CD8-positive, alpha-beta memory T cell (primary cell): Measurements from ENCODE around the gene TUBGCP2. TPM values are rescaled to one million over a fixed set of nuclear protein-coding genes. Genes with fewer than 3 reads are reported as not detected.
"Not testable (repeated sequence)": the region's sequence is repeated elsewhere in the genome, so short reads cannot be mapped to it uniquely, and the experiment has no call there.

Experiments used
- CTCF ChIA-PET: fragments of 350-600 bp; sonication (Branson Sonifier 250); formaldehyde crosslinking; loops from one replicate; lab custom pipeline; 2021; ENCODE audit warnings: antibody characterized with exemption; lab: Charles Lee
- POLR2A ChIA-PET: fragments of 350-600 bp; sonication (Branson Sonifier 250); formaldehyde crosslinking; loops from one replicate; lab custom pipeline; 2021; ENCODE audit warnings: antibody characterized with exemption; lab: Charles Lee
- DNase-seq, 5 donors: peaks; one replicate each; pipeline versions ENCODE4 v3.0.0 to v3.0.0-alpha.2; 2020 to 2022; ENCODE audit warnings: mixed read lengths in 1 of 5
- H3K27ac ChIP-seq: one replicate; pipeline ENCODE4 v1.7.0; 2013; ENCODE audit warnings: low read depth, mild to moderate bottlenecking, low read length, moderate library complexity
- H3K27me3 ChIP-seq: 2 replicates; pipeline ENCODE4 v1.7.0; 2013; ENCODE audit warnings: low read length, mild to moderate bottlenecking; ENCODE audit not compliant: insufficient read depth, poor library complexity, severe bottlenecking
- H3K36me3 ChIP-seq: 2 replicates; pipeline ENCODE4 v1.7.0; 2013; ENCODE audit warnings: mild to moderate bottlenecking, low read length, moderate library complexity; ENCODE audit not compliant: insufficient read depth
- H3K4me1 ChIP-seq: 2 replicates; pipeline ENCODE4 v1.7.0; 2013; ENCODE audit warnings: mild to moderate bottlenecking, low read length, moderate library complexity; ENCODE audit not compliant: insufficient read depth
- H3K4me3 ChIP-seq: 2 replicates; pipeline ENCODE4 v1.7.0; 2013; ENCODE audit warnings: mild to moderate bottlenecking, low read length
- H3K9me3 ChIP-seq: 2 replicates; pipeline ENCODE4 v1.7.0; 2013; ENCODE audit warnings: mild to moderate bottlenecking, low read length
- H3K27ac Mint-ChIP-seq, 8 donors: one replicate each; pipeline ENCODE4 v1.8.0; 2020 to 2021; ENCODE audit warnings: mixed read lengths in 8 of 8, mild to moderate bottlenecking in 6 of 8, inconsistent platforms in 3 of 8, moderate library complexity in 3 of 8
- H3K27me3 Mint-ChIP-seq, 2 donors: one replicate each; pipeline ENCODE4 v1.8.0; 2020 to 2021; ENCODE audit warnings: mixed read lengths in 2 of 2, mild to moderate bottlenecking in 1 of 2, moderate library complexity in 1 of 2
- H3K36me3 Mint-ChIP-seq, 3 donors: one replicate each; pipeline ENCODE4 v1.8.0; 2020 to 2021; ENCODE audit warnings: mixed read lengths in 3 of 3, inconsistent platforms in 1 of 3, mild to moderate bottlenecking in 1 of 3
- H3K4me1 Mint-ChIP-seq, 3 donors: one replicate each; pipeline ENCODE4 v1.8.0; 2020 to 2021; ENCODE audit warnings: mixed read lengths in 3 of 3, inconsistent platforms in 1 of 3, mild to moderate bottlenecking in 1 of 3
- H3K4me3 Mint-ChIP-seq, 7 donors: one replicate each; pipeline ENCODE4 v1.8.0; 2020 to 2021; ENCODE audit warnings: mixed read lengths in 7 of 7, mild to moderate bottlenecking in 6 of 7, moderate library complexity in 4 of 7, inconsistent platforms in 2 of 7
- H3K9me3 Mint-ChIP-seq, 5 donors: one replicate each; pipeline ENCODE4 v1.8.0; 2020 to 2022; ENCODE audit warnings: mixed read lengths in 5 of 5, mild to moderate bottlenecking in 3 of 5, moderate library complexity in 2 of 5, inconsistent platforms in 1 of 5
- polyA plus RNA-seq: library from polyadenylated mRNA; unstranded; fragments of 300-500 nt; fragmentation: Illumina TruSeq; gene quantifications from one replicate; pipeline ENCODE4 v1.2.3, GENCODE V29; 2021
- total RNA-seq, 2 experiments: library from RNA; stranded (reverse); gene quantifications; one replicate each; pipeline ENCODE4 v1.2.3, GENCODE V29; 2021

Gene TUBGCP2
- total and polyA plus RNA-seq, 3 experiments from 2014 or later, result 39.9 to 68.1 (median 67.9) TPM

DNA sequence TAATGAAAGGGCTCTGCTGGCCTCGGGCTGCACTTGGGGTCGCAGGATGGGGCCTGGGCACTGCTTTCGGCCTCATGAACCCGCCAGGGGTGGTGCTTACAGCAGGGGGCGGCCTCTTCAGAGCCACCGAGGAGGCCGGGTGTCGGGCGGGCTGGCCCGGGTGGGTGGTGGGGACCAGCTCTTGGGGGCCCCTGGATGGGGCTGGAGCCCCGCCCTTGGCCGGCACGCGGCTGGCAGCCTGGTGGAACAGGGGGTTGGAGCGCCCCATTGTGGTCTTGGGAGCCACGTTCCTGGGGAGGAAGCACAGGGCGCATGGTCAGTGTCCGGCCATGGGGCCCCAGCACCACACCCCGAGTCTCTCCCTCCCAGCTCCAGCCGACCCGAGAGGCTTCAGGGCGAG is 40.8 kb downstream of the TUBGCP2 start:
- ChIA-PET POLR2A (no interaction called here), CTCF (interaction anchor here (1.7 kb wide), 1 partner anchor 8 kb away, joined by 5 read pairs; no protein-coding TSS in a partner anchor)
- Histone ChIP-seq H3K9me3 (no peaks in the 10 kb centered on the region), H3K27ac (no peak overlapping the region), H3K4me1 (peaks cover 25% of the 10 kb centered on the region), H3K4me3 (no peak overlapping the region), H3K36me3 (peaks cover 11% of the 10 kb centered on the region), H3K27me3 (no peaks in the 10 kb centered on the region)
- no peak for DNase-seq
- Mint-ChIP-seq H3K4me1 (peaks cover 22 to 32% (median 31%) of the 10 kb centered on the region in 3 donors), H3K4me3 (no peak overlapping the region), H3K9me3 (no peaks in the 10 kb centered on the region), H3K27ac (no peak overlapping the region), H3K36me3 (peaks cover 0 to 43% (median 0%) of the 10 kb centered on the region in 3 donors), H3K27me3 (peaks cover 0 to under 1% of the 10 kb centered on the region in 2 donors)

DNA sequence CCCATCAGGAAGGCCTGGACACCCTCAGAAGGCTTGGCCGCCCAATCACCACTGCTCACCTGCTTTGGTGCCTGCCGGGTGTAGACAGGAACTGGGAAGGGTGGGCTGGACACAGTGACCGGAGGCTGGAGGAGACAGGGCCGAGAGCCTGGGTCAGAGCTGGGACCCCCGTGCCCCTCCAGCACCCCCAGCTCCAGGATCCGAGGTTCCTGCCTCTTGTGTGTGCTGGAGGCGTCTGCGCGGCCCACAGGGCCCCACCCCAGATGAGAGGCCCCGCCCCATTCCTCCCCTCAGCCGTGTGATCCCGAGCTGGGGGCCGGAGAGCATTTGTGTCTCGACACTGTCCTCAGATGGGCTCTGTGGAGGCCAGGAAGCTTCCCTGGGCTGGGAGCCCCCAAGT is 41.4 kb downstream of the TUBGCP2 start:
- H3K4me1 Mint-ChIP-seq, result peaks cover 23 to 37% (median 36%) of the 10 kb centered on the region in 3 donors
- H3K36me3 ChIP-seq, result peaks cover 11% of the 10 kb centered on the region
- no peak overlapping the region for H3K4me3 Mint-ChIP-seq
- no peak overlapping the region for H3K4me3 ChIP-seq
- no peak for DNase-seq
- peaks cover 0 to 42% (median 0%) of the 10 kb centered on the region in 3 donors for H3K36me3 Mint-ChIP-seq
- H3K27ac ChIP-seq, result no peak overlapping the region
- no peaks in the 10 kb centered on the region for H3K9me3 Mint-ChIP-seq
- H3K4me1 ChIP-seq, result peaks cover 30% of the 10 kb centered on the region
- no peaks in the 10 kb centered on the region for H3K9me3 ChIP-seq
- POLR2A ChIA-PET, result no interaction called here
- H3K27me3 ChIP-seq, result no peaks in the 10 kb centered on the region
- no peak overlapping the region for H3K27ac Mint-ChIP-seq
- H3K27me3 Mint-ChIP-seq, result peaks cover 0 to 2% of the 10 kb centered on the region in 2 donors
- CTCF ChIA-PET, result interaction anchor here (1.7 kb wide), 1 partner anchor 8 kb away, joined by 5 read pairs; no protein-coding TSS in a partner anchor

DNA sequence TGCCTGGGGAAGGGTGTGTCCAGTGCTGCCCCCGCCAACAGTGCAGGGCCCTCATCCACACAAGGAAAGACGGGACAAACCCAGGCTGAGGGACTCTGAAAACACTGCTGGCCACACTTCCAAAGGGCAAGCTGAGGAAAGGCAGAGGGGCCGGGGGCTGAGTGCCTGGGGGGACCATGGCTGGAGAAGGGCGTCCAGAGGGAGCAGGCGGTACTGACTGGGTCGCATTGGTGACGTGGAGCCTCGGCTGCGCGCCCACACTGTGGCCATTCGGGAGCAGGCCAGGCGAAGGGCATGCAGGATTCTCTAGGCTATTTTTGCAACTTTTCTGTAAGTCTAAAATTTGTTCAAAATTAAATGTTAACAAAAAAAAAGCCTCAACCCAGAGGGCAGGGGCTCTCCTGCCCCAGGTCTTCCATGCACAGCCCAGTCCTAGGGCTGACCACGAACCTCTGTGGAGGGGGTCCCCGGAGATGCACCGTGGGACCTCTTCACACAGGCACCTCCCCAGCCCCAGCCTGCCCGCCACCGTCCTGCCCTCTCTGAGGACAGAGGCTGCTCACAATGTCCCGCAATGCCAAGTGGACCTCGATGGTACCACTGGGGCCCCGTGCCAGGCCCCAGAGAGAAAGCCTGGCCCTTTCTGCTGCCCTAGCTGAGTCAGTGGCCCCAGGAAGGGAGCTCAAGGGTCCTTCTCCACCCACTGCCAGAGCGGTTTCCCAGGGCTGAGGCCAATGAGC is 42.4 kb downstream of the TUBGCP2 start:
- H3K4me3 Mint-ChIP-seq, result peak overlapping the region in 2 of 7 donors; percentile 37 to 42
- peak overlapping the region in 4 of 8 donors; percentile 33 to 90 (median 68) for H3K27ac Mint-ChIP-seq
- no peaks in the 10 kb centered on the region for H3K9me3 ChIP-seq
- peaks cover 0 to 33% (median 0%) of the 10 kb centered on the region in 3 donors for H3K36me3 Mint-ChIP-seq
- DNase-seq, result no peak
- H3K27me3 Mint-ChIP-seq, result peaks cover 0 to 2% of the 10 kb centered on the region in 2 donors
- no peaks in the 10 kb centered on the region for H3K9me3 Mint-ChIP-seq
- H3K36me3 ChIP-seq, result peaks cover 11% of the 10 kb centered on the region
- H3K27me3 ChIP-seq, result no peaks in the 10 kb centered on the region
- peaks cover 26 to 43% (median 40%) of the 10 kb centered on the region in 3 donors for H3K4me1 Mint-ChIP-seq
- POLR2A ChIA-PET, result no interaction called here
- H3K4me3 ChIP-seq, result no peak overlapping the region
- H3K4me1 ChIP-seq, result peaks cover 35% of the 10 kb centered on the region
- CTCF ChIA-PET, result interaction anchor here (0.9 to 1.7 kb wide), 2 partner anchors 9 to 12 kb away, joined by 4 to 5 read pairs; no protein-coding TSS in a partner anchor
- no peak overlapping the region for H3K27ac ChIP-seq

DNA sequence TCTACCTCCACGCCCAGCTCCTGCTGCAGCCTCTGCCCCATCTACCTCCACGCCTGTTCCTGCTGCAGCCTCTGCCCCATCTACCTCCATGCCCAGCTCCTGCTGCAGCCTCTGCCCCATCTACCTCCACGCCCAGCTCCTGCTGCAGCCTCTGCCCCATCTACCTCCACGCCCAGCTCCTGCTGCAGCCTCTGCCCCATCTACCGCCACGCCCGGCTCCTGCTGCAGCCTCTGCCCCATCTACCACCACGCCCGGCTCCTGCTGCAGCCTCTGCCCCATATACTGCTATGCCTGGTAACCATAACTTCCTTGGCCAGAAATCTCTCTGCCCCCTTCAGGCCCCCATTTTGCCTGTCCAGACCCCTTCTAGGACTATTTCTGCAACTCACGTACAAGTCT is 43.6 kb downstream of the TUBGCP2 start:
- H3K27ac ChIP-seq, H3K27me3 Mint-ChIP-seq, H3K36me3 ChIP-seq, H3K27me3 ChIP-seq, H3K4me3 ChIP-seq, H3K9me3 ChIP-seq, DNase-seq, POLR2A ChIA-PET, H3K9me3 Mint-ChIP-seq: not testable (repeated sequence)
- Mint-ChIP-seq H3K36me3 (peaks cover 0 to 24% (median 0%) of the 10 kb centered on the region in 3 donors), H3K4me3 (peak overlapping the region in 4 of 7 donors; percentile 26 to 75 (median 38)), H3K4me1 (peaks cover 36 to 55% (median 51%) of the 10 kb centered on the region in 3 donors), H3K27ac (peak overlapping the region in 5 of 8 donors; percentile 45 to 88 (median 71))
- peaks cover 46% of the 10 kb centered on the region for H3K4me1 ChIP-seq
- CTCF ChIA-PET, result interaction anchor here (0.7 kb wide), 1 partner anchor 805 kb away, joined by 3 read pairs; no protein-coding TSS in a partner anchor

DNA sequence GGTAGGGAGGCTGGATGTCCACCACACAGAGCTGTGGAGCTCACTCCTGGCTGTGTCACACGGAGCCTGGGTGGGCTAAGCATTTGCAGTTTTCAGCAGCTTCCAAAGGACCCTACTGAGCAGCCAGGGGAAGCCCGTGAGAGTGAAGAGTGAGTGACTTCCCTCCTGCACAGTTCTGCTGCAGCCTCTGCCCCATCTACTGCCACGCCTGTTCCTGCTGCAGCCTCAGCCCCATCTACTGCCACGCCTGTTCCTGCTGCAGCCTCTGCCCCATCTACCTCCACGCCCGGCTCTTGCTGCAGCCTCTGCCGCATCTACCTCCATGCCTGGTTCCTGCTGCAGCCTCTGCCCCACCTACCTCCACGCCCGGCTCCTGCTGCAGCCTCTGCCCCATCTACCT is 44.2 kb downstream of the TUBGCP2 start:
- peaks cover 0 to 20% (median 0%) of the 10 kb centered on the region in 3 donors for H3K36me3 Mint-ChIP-seq
- no peaks in the 10 kb centered on the region for H3K9me3 ChIP-seq
- ChIA-PET POLR2A (interaction anchor here (1.0 to 1.8 kb wide), 2 partner anchors 12 to 14 kb away, joined by 7 to 9 read pairs; partner anchors contain the start of gene ADAM8), CTCF (interaction anchor here (0.7 to 1.5 kb wide), 7 partner anchors 11 to 805 kb away, joined by 3 to 10 read pairs (median 4); no protein-coding TSS in a partner anchor)
- H3K36me3 ChIP-seq, result no peaks in the 10 kb centered on the region
- peak in 3 of 5 donors; percentile 27 to 74 (median 32) for DNase-seq
- H3K27ac ChIP-seq, result no peak overlapping the region
- H3K9me3 Mint-ChIP-seq, result no peaks in the 10 kb centered on the region
- H3K4me3 Mint-ChIP-seq, result peak overlapping the region; percentile 38 to 71 (median 64)
- H3K4me1 ChIP-seq, result peaks cover 52% of the 10 kb centered on the region
- H3K27me3 Mint-ChIP-seq, result peaks cover 0 to 2% of the 10 kb centered on the region in 2 donors
- H3K4me3 ChIP-seq, result no peak overlapping the region
- H3K27ac Mint-ChIP-seq, result peak overlapping the region; percentile 52 to 99 (median 86)
- peaks cover 39 to 61% (median 57%) of the 10 kb centered on the region in 3 donors for H3K4me1 Mint-ChIP-seq
- H3K27me3 ChIP-seq, result no peaks in the 10 kb centered on the region

DNA sequence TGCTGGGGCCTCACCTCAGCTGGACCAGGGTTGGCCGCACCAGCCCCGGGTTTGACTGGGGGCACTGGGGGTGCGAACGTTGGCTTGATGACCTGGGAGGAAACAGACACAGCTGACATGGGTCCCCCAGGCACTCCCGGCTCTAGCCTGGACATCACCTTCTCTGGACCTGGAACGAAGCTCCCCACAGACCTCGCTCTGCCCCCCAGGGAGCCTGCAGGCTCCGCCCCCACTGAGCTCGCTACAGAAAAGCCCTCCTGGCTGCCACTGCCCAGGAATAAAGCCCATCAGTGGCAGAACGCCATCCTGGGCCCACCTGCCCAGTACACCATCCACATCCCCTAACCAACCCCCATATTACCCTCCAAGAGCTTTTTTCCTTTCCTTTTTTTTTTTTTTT is 45.0 kb downstream of the TUBGCP2 start:
- Histone ChIP-seq H3K27ac (no peak overlapping the region), H3K4me1 (peaks cover 60% of the 10 kb centered on the region), H3K9me3 (no peaks in the 10 kb centered on the region), H3K27me3 (no peaks in the 10 kb centered on the region), H3K4me3 (no peak overlapping the region), H3K36me3 (no peaks in the 10 kb centered on the region)
- H3K9me3 Mint-ChIP-seq, result no peaks in the 10 kb centered on the region
- CTCF ChIA-PET, result interaction anchor here (0.7 to 1.5 kb wide), 5 partner anchors 11 to 65 kb away, joined by 3 to 10 read pairs (median 5); no protein-coding TSS in a partner anchor
- DNase-seq, result no peak
- H3K27me3 Mint-ChIP-seq, result peaks cover 0 to 2% of the 10 kb centered on the region in 2 donors
- POLR2A ChIA-PET, result interaction anchor here (1.0 to 1.8 kb wide), 2 partner anchors 12 to 14 kb away, joined by 7 to 9 read pairs; partner anchors contain the start of gene ADAM8
- H3K4me1 Mint-ChIP-seq, result peaks cover 45 to 67% (median 63%) of the 10 kb centered on the region in 3 donors
- peaks cover 0 to 14% (median 0%) of the 10 kb centered on the region in 3 donors for H3K36me3 Mint-ChIP-seq
- peak overlapping the region in 7 of 8 donors; percentile 51 to 99 (median 88) for H3K27ac Mint-ChIP-seq
- peak overlapping the region in 3 of 7 donors; percentile 31 to 71 (median 45) for H3K4me3 Mint-ChIP-seq

DNA sequence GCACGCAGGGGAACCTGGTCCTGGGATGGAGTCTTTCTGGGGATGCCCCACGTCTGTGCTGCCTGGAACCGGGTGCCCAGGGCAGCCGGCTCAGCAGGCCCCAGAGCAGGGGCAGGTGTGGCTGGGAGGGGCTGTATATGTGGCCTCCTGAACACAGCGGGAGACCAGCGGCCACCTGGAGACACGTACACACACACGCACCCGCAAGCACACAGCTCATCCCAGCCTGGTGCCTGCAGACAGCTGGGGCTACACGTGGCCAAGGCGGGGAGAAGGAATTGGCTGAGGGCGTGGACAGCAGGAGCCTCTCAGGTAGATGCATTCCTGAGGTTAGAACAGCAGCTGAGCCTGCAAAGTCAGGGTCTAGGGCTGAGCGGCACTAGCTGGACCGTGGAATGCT is 46.0 kb downstream of the TUBGCP2 start:
- Mint-ChIP-seq H3K9me3 (no peaks in the 10 kb centered on the region), H3K27ac (peak overlapping the region; percentile 50 to 99 (median 91)), H3K4me3 (peak overlapping the region in 6 of 7 donors; percentile 73 to 89 (median 79)), H3K36me3 (peaks cover 0 to 11% (median 0%) of the 10 kb centered on the region in 3 donors), H3K4me1 (peaks cover 50 to 76% (median 68%) of the 10 kb centered on the region in 3 donors), H3K27me3 (peaks cover 0 to 2% of the 10 kb centered on the region in 2 donors)
- H3K9me3 ChIP-seq, result no peaks in the 10 kb centered on the region
- H3K27me3 ChIP-seq, result no peaks in the 10 kb centered on the region
- ChIA-PET POLR2A (interaction anchor here (1.3 kb wide), 1 partner anchor 16 kb away, joined by 7 read pairs; no protein-coding TSS in a partner anchor), CTCF (interaction anchor here (1.1 to 1.7 kb wide), 4 partner anchors 12 to 67 kb away, joined by 3 to 6 read pairs (median 4); no protein-coding TSS in a partner anchor)
- peaks cover 70% of the 10 kb centered on the region for H3K4me1 ChIP-seq
- no peak overlapping the region for H3K4me3 ChIP-seq
- no peak for DNase-seq
- H3K36me3 ChIP-seq, result no peaks in the 10 kb centered on the region
- H3K27ac ChIP-seq, result peak overlapping the region; percentile 9
